Stimulated activated CD8-positive, alpha-beta memory T cell treated with anti-CD3 and anti-CD28 coated beads, Interleukin-12 subunit alpha, Interleukin-12 subunit beta, amount 100 ng/mL, for 24 hours (primary cell): ENCODE data around the gene SUSD2.
"Not testable (repeated sequence)": the region's sequence is repeated elsewhere in the genome, so short reads cannot be mapped to it uniquely, and the experiment has no call there.

Source experiments
- DNase-seq: peaks from one replicate; pipeline ENCODE4 v3.0.0-alpha.2; 2020; ENCODE audit errors: extremely low read depth

The SUSD2 gene

DNA sequence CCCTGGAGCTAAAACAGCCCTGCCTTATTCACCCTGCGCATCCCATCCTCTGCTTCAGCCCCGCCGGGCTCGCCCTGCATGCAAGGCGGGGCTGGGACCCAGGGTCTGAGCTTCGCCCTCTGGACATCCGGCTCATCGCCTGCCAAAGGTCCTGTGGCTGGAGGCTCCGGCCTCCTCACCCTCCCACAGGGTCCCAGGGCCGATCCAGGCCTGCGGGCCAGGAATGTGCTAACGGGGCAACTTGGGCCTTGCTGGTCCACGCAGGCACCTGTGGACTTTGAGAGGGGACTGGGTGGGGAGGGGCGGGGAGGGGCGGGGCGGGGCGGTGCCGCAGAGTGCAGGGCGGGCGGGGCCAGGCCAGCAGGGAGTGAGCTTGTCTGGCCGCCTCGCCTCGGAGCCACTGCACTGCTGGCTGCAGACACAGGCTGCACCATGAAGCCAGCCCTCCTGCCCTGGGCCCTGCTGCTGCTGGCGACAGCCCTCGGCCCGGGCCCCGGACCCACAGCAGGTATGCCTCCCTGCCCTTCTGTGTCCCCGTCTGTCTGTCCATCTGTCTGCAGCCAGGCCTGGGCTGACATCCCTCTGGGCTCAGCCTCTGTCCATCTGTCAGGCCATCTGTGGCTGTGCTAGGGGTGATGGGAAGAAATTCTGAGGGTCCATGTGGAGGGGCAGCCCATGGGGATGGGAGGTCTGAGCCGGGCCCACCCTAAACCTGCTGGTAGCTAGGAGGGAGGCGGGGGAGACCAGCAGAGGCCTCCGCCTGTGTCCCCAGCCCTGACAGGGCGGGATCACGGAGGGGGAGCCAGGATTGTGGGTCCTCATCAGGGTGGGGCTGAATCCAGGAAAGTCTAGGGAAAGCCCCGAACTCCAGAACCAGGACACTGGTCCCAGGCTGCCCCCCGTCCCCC lies at the start of gene SUSD2:
TSS of gene SUSD2 (plus strand) at position 400 of the 908 bp plus-strand sequence. CDS start at position 433, 33 bp downstream.
- DNase-seq: no peak

DNA sequence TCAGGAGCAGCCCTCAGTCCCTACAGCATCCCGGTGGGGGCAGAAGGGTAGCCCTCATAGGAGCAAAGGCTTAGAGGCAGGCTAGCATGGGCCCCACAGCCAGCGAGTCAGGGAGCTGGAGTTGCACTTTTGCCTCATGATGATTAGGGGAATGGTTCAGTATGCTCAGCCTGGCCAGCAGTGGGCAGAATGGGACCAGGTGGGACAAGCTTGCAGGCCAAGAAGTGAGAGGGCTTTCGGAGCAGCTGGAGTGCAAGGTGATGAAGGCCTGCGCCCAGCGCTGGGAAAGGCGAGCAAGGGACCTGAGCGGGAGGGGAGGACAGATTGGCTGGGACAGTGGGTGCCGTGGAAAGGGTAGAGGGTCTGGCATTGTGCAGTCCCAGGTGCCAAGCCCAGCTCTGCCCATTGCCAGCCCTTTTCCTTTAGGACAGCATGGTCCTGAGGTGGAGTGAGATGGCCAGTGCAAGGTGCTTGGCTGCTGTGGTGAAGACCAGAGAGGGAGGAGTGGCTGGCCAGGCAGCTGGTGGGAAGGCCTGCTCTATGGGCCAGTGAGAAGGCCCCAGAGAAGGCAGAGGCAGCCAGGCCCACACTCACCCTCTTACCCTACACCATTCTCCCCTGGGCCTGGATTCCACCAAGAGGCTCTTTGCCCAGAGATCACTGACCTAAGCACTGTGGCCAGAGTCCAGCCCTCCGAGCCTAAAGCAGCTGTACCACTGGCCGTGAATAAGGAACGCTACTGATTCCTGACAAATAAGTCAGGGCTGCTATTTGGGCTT lies 47.9 kb upstream of the SUSD2 start:
- DNase-seq: no peak

- DNase-seq: no peak
These were observed 47.0 kb upstream of the SUSD2 start for GRCh38 chr22:24134090-24134846.

- DNase-seq: not testable (repeated sequence)
These were observed 44.8 kb upstream of the SUSD2 start for GRCh38 chr22:24136533-24136932.

GRCh38 chr22:24137595-24137994 lies 43.7 kb upstream of the SUSD2 start:
- no peak for DNase-seq

DNA sequence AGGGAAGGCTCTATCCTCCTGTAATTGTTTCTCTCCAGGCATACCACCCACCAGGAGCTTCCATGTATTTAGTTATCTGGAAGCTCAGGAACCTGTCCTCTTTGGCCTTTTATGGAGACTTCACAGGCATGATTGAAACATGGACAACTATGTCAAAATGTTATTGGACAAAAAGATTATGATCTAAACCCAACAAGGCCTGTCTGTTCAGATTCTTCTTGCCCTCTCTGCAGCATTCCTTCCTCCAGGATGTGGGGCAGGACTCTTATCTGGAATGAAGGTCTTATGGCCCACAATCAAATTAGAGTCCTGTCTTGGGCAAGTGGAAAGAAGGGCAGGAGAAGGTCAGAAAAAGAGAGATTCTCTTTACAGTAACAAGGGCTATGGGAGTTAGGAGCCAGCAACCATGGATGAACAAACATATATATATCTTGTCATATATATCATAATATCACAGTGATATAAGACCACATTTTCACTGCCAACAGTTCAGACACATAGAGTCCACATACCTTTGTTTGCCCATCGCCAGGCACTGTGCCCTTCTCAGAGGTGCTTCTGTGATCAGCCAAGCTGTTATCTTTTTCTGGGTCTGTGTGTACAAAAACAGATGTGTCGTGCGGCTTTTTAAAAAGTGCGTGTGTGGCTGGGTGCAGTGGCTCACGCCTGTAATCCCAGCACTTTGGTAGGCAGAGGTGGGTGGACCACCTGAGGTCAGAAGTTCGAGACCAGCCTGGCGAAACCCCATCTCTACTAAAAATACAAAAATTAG lies 42.5 kb upstream of the SUSD2 start:
- DNase-seq: no peak

- DNase-seq: no peak
These were observed 40.9 kb upstream of the SUSD2 start for GRCh38 chr22:24140357-24140756.

DNA sequence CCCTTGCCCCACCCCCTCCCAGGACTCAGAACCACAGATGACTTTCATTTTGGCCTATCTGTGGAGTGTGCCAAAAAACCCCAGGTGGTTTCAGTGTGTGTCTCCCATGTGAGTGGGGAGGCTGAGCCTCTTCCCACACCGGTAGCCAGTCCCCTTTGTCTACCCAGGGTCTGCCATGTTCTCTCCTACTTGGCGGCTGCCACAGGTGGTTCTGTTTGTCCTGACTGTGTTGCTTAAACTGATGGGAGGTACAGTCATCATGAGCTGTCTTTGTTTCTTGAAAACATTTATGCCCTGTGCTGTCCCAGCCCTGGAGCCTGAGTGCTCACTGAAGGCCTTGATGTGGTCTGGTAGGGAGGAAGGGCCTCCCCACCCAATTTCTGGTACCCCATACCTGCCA lies 39.7 kb upstream of the SUSD2 start:
- DNase-seq: no peak

- no peak for DNase-seq
These were observed 39.0 kb upstream of the SUSD2 start for GRCh38 chr22:24142241-24142640.

- no peak for DNase-seq
These were observed 38.5 kb upstream of the SUSD2 start for GRCh38 chr22:24142831-24143230.

- DNase-seq: no peak
These were observed 37.1 kb upstream of the SUSD2 start for GRCh38 chr22:24144056-24144777.

DNA sequence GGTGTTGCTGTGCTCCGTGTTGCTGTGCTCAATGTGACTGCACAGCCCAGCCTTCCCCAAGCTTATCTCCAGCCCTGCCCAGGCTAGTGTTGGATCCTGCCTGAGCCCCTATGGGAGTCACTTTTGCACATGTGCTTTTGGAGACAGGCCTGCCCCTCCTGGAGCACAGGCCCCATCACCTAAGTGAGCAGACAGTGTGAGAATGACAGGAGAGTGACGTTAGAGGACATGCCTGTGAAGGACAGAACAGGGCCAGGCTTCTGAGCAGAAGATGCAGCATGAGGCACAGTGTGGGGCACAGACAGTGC lies 36.6 kb upstream of the SUSD2 start:
- DNase-seq: no peak

- DNase-seq: no peak
These were observed 35.7 kb upstream of the SUSD2 start for GRCh38 chr22:24145446-24146193.

DNA sequence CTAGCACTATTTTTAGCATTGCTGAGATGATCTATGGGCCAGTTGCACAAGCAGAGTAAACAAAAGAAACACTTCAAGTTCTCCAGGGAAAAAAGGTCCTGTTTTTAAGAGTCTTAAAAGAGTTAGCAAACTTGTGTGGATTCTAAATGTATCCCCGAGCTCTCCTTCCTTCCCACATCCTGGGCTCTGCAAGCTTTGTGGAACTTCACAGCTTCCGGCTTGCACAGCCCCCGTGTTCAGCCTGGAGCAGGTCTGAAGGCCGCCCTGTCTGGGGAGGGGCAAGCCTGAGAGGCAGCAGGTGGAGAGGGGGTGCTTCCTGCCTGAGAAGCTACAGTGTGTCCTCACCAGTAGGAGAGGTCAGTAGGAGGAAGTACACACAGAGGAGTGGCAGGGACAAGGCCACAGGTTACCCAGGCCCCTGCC lies 35.1 kb upstream of the SUSD2 start:
- no peak for DNase-seq

- DNase-seq: no peak
These were observed 34.4 kb upstream of the SUSD2 start for GRCh38 chr22:24146791-24147353.

DNA sequence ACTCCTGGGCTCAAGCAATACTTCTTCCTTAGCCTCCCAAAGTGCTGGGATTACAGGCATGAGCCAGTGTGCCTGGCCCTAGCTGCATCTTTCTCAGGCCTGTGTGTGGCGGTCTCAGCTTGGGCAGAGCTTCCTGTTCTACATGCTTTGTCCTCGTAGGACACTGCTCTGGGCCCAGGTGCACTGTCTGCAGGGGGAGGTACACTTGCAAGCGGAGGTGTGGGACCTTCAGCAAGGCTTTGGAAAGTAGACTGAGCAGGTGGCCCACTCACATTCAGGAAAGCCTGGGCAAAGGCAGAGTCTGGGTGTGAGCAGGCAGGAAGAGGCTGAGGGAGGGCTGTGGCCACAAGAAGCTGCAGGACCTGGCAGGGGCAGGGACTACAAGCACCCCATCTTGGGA lies 33.6 kb upstream of the SUSD2 start:
- DNase-seq: no peak

GRCh38 chr22:24148266-24149197 lies 32.8 kb upstream of the SUSD2 start:
- no peak for DNase-seq

GRCh38 chr22:24149198-24149590 lies 32.1 kb upstream of the SUSD2 start:
- DNase-seq: no peak

DNA sequence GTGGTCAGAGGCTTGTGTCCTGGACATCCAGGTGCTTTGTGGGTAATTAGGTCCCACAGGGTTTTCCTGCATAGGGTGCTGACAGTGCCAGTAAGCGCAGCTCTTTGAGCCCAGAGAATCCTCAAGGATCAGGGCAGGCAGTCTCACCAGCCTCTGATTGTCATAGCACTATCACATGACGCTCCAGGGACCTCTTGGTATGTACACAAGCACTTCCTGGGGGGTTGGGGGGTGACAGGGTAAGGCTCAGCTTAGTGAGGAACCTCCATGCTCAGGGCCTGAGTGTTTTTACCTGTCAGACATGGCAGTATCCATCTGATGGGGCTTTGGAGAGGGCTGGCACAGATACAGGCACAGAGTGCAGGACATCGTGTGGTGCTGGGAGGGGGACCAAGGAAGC lies 27.9 kb upstream of the SUSD2 start:
- no peak for DNase-seq
